Body of pancreas (tissue), 4 donors: ENCODE results near the gene IL22.

ENCODE experiments used
- CTCF ChIP-seq, 7 experiments: fragments of 450-650 bp in 4 of 7; fragments of 200-600 bp in 3 of 7; sonication (generic) in 3 of 7; IDR thresholded peaks; one replicate each; pipeline ENCODE4 v1.5.1; 2016 to 2019; ENCODE audit warnings: antibody characterized with exemption in 7 of 7
- POLR2A ChIP-seq, 3 donors: fragments of 450-650 bp; IDR thresholded peaks; one replicate each; pipeline ENCODE4 v1.6.1; 2016; ENCODE audit warnings: antibody characterized with exemption in 3 of 3, mild to moderate bottlenecking in 2 of 3

GRCh38 chr12:68198507-68199086, 54.8 kb downstream of the IL22 start:
- no peak for TF ChIP-seq CTCF (IDR thresholded peaks at IDR 0.05)
- no peak for TF ChIP-seq POLR2A (IDR thresholded peaks at IDR 0.05)
